Non-pigmented ciliary epithelial cell (primary cell): ENCODE data around the gene TMEM168.
"Not testable (repeated sequence)": the region's sequence is repeated elsewhere in the genome, so short reads cannot be mapped to it uniquely, and the experiment has no call there.

ENCODE experiments used
- DNase-seq: peaks from one replicate; pipeline ENCODE4 v3.0.0-alpha.2; 2010; ENCODE audit warnings: low read depth

TMEM168 gene

DNA sequence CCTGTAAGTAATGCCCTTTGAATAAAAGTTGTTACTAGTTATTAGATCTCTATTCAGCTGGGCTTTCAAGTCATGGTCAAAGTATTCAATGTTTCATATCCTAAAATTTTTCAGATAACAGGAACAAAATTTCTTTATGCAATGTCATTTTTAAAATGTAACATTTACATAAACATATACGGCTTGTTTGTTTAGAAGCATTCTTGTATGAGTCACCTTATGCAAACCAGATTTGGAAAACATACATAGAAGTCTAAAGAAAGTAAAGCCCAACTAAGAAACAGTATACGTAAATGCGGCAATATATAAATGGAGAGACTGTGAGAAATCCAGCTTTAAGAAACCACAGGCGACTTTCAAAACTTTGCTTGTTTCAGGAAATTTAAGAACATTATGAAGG lies 10.5 kb downstream of the TMEM168 start:
- DNase-seq = no peak

DNA sequence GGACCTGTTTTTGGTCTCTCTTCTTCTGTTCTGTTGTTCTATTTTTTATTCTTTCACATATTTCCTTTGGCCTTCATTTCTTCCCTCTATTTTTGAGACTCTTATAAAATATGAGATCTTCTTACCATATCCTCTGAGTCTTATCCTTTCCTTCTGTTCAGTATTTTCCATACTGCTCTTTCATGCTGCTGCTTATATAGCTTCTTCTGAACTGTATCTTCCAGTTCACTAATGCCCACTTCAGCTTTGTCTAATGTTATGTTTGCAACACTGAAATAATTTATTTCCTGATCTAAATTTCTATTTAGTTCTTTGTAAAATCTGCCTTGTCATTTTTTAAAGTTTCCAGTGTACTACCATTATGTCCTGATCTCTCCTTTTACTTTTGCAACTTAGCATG lies 12.8 kb downstream of the TMEM168 start:
- DNase-seq = no peak

DNA sequence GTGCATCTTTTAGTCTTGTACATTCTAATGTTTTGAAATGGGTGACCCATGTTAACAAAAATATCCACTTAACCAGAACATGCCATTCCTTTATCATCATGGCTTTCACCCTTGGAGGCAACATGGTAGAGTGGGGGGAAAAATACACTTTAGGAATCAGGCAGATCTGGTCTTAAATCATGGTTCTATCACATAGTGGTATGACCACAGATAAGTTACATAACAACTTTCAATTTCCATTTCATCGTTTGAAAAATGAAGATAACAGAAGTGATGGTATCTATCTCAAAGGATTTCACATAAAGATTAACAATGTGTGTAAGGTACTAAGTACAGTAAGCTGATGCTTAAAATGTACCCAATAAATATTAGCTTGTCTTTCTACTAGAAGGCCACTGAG lies 19.0 kb downstream of the TMEM168 start:
- DNase-seq = no peak

DNA sequence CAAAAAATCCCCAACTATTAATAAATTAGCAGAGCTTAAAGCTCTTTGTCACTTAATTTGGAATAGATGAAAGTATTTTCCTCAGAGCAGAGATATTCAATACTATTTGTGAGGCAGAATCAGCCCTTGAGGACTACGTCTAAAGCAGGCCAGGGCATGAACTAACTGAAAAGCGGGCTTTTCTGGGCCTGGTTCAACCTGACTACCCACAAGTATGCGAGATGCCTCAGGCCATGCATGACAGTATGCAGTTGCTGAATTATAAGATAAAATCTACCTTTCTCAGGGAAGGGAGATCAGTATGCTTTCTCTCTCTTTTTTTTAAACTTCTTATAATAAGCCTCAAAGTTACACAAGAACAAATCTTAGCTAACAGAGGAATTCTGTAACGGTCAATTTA lies 20.1 kb downstream of the TMEM168 start:
- no peak for DNase-seq

- DNase-seq = no peak
These were observed 25.1 kb downstream of the TMEM168 start for GRCh38 chr7:112765105-112765504.

- no peak for DNase-seq
These were observed 26.2 kb downstream of the TMEM168 start for GRCh38 chr7:112763996-112764395.

DNA sequence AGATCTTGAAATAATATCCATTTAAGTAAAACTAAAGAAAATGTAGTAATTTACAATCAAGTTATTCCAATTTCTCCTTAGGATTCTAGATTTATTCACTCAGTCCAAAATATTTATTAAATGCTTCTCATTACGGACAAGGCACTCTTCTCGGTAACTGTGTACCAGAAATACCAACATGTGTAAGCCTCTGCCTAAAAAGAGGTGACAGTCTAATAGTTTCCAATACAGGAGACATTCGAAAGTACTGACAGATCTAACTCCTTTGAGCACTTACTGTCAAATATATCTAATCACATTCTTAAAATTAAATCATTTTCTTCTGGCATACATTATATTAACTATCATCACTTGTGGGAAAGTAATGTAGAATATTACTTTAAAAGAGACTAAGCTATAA lies 26.9 kb downstream of the TMEM168 start:
- DNase-seq = no peak

GRCh38 chr7:112759905-112760304 lies 30.3 kb downstream of the TMEM168 start:
- DNase-seq = no peak

GRCh38 chr7:112757337-112757736 lies 32.9 kb downstream of the TMEM168 start:
- no peak for DNase-seq

DNA sequence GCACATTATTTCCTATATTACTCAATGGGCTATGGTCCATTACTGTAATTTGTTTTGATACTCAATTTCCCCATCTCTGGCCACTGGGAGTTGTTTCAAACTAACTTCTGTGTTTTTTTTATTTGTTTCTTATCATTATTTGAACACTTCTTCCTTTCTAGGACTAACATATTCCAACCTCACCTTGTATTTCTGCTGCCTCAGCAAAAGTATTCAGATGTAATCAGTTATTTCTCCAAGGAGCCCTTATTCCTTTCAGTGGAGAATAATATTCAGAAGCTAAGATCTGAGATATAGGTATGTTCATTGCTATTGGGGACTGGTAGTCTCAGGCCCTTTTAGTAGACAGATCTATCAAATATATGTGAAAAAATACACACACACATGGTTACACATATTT lies 36.9 kb downstream of the TMEM168 start:
- DNase-seq = no peak

DNA sequence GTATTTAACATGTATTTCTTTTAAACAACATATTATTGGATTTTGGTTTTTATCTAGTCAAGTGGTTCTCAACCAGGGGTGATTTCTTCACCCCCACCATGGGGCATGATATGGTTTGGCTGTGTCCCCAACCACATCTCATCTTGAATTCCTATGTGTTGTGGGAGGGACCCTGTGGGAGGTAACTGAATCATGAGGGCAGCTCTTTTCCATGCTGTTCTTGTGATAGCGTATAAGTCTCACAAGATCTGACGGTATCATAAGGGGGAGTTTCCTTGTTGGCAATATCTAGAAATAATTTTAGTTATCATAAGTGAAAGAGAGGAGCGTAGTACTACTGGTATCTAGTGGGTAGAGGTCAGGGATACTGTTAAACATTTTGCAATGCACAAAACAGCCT lies 37.6 kb downstream of the TMEM168 start:
- DNase-seq = no peak

- no peak for DNase-seq
These were observed 40.4 kb downstream of the TMEM168 start for GRCh38 chr7:112749775-112750174.

DNA sequence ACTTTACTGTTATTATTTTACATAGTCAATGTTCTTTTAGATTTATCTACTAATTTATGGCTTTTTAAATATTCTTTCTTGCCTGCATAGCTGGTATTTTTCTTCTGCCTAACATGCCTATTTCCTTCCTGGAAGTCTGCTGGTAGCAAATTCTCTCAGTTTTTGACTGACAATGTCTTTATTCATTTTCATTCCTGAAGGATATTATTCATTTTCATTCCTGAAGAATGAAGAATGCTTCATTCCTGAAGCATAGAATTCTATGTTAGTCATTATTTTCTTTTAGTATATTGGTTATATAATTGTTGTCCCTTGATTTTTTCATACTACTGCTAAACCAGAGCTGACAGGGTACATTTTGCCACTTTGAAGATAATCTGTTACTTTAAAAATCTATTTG lies 41.8 kb downstream of the TMEM168 start:
- DNase-seq = no peak

DNA sequence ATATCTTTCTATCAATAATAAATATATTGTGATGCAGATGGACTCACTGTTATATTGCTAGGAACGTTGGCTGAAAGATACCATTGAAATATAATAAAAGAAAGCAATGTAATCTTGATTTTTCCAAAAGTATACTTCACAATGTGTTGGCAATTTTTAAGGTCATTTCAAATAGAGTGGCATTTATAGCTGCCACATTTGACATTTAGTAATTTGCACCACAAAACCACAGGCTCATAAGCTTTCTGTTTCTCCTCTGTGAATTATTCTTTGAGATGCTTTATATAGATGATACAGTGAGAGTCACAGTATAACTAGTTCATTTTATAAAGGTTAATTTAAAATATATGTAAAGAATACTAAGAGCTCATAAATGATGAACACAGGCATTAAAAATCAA lies 44.6 kb downstream of the TMEM168 start:
- no peak for DNase-seq

GRCh38 chr7:112744818-112745217 lies 45.4 kb downstream of the TMEM168 start:
- no peak for DNase-seq

- DNase-seq = no peak
These were observed 46.4 kb downstream of the TMEM168 start for GRCh38 chr7:112743811-112744210.

GRCh38 chr7:112740667-112741066 lies 49.5 kb downstream of the TMEM168 start:
- DNase-seq = no peak

- no peak for DNase-seq
These were observed 50.6 kb downstream of the TMEM168 start for GRCh38 chr7:112739436-112740180.

- DNase-seq = no peak
These were observed 54.9 kb downstream of the TMEM168 start for GRCh38 chr7:112735261-112735660.

DNA sequence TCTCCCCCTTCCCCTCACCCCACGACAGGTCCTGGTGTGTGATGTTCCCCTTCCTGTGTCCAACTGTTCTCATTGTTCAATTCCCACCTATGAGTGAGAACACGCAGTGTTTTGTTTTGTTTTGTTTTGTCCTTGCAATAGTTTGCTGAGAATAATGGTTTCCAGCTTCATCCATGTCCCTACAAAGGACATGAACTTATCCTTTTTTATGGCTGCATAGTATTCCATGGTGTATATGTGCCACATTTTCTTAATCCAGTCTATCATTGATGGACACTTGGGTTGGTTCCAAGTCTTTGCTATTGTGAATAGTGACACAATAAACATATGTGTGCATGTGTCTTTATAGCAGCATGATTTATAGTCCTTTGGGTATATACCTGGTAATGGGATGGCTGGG lies 58.9 kb downstream of the TMEM168 start:
- DNase-seq = not testable (repeated sequence)

- no peak for DNase-seq
These were observed 64.1 kb downstream of the TMEM168 start for GRCh38 chr7:112726076-112726475.

DNA sequence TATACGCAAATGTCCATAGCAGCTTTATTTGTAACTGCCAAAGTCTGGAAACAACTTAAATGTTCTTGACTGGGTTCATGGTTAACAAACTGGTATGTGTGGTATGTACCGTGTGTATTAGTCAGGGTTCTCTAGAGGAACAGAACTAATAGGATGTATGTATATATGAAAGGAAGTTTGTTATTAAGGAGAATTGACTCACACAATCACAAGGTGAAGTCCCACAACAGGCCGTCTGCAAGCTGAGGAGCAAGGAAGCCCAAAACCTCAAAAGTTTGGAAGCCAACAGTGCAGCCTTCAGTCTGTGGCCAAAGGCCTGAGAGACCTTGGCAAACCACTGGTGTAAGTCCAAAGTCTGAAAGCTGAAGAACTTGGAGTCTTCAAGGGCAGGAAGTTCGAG lies 66.8 kb downstream of the TMEM168 start:
- peak; percentile 52 for DNase-seq

GRCh38 chr7:112721366-112721765 lies 68.8 kb downstream of the TMEM168 start:
- DNase-seq = no peak

DNA sequence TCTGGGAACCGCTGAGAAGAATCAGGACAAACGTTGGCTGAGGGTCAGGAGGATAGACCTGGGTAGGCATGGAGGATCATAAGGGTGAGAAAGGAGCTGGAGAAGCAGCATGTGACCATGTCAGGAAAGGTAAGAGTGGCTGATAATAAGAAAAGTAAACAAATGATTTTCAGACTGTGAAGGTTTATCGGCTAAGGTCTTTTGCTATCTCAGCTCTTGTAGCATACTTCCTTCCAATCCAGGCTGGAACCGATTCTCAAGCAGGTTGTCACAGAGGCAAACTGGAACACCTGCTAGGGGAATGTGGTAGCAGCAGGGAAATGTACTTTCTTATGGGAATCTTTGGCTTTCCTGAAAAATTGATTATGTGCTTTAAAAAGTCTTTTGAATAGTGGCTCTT lies 74.7 kb downstream of the TMEM168 start:
- DNase-seq = no peak

DNA sequence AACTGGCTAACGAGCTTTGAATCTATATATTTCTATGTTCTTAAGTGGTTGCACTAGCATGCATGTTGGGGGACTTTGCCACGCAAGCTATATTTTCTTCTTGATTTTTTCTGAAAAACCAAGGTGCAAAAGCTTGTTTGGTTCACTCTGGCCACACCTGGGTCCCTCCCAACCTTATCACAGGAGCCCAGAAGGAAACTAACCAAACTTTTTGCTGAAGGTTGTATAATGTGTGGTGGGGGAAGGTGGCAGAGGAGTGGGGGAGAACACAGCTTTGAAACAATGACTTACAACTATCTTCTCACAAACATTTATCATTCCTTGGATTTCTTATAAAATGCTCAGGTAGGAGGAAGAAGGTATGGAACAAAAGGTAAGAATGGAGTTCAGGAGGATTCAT lies 75.3 kb downstream of the TMEM168 start:
- no peak for DNase-seq
